GM19240 (cell line): Measurements from ENCODE around the gene DHDH.
"Not testable (repeated sequence)": the region's sequence is repeated elsewhere in the genome, so short reads cannot be mapped to it uniquely, and the experiment has no call there.

ENCODE experiments used
- DNase-seq: peaks from one replicate; pipeline ENCODE4 v3.0.0; 2011; ENCODE audit warnings: low spot score; ENCODE audit not compliant: insufficient read length

DHDH gene

GRCh38 chr19:48915757-48916156 is 17.7 kb upstream of the DHDH start:
- no peak for DNase-seq

DNA sequence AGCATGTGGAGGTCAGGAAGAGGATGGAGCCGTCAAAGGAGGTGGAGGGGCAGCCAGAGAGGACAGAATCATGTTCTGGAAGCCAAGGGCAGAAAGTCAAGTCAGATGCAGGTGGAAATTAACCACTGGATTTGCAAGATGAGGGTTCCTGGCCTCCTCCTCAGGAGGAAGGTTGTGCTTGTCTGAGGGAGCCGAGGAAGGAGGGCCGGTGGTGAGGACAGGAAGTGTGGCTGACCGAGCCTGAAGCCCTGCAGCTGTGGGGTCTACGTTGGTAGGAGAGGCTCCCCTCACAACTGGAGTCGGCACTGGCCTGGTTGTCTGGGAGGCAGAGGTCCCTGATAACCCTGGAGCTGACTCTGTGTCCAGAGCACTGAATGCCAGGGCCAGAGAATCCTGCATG is 15.4 kb upstream of the DHDH start:
- DNase-seq, result no peak

DNA sequence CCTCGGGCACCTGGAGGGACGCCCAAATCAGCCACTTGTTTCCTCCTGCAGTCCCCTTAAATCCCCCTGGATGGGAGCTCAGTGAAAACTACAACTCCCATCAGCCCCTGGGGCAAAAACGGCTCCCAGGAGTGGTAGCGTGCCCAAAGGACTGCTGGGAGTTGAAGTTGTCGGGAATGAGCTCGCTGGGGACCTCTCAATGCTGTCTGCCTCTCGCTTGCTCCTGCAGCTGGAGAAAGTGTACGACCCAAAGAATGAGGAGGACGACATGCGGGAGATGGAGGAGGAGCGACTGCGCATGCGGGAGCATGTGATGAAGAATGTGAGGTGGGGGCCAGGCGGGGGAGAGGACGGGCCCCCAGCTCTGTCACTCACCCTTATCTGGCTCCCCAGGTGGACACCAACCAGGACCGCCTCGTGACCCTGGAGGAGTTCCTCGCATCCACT is 14.7 kb upstream of the DHDH start:
- DNase-seq, result no peak

DNA sequence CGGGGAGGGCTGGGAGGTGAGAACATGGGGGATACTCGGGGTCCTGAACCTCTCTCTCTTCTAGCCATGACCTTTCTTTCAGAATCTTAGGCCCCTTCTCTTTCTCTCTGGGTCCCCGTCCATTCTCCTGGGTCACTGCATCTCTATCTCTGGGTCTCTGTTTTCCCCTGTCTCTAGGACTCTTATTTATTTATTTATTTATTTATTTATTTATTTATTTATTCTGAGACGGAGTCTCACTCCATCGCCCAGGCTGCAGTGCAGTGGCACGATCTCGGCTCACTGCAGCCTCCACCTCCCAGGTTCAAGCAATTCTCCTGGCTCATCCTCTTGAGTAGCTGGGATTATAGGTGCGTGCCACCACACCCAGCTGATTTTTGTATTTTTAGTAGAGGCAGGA is 14.2 kb upstream of the DHDH start:
- not testable (repeated sequence) for DNase-seq

- no peak for DNase-seq
These were observed 12.6 kb upstream of the DHDH start for GRCh38 chr19:48920949-48921348.

GRCh38 chr19:48921721-48922500 is 11.6 kb upstream of the DHDH start:
- no peak for DNase-seq

DNA sequence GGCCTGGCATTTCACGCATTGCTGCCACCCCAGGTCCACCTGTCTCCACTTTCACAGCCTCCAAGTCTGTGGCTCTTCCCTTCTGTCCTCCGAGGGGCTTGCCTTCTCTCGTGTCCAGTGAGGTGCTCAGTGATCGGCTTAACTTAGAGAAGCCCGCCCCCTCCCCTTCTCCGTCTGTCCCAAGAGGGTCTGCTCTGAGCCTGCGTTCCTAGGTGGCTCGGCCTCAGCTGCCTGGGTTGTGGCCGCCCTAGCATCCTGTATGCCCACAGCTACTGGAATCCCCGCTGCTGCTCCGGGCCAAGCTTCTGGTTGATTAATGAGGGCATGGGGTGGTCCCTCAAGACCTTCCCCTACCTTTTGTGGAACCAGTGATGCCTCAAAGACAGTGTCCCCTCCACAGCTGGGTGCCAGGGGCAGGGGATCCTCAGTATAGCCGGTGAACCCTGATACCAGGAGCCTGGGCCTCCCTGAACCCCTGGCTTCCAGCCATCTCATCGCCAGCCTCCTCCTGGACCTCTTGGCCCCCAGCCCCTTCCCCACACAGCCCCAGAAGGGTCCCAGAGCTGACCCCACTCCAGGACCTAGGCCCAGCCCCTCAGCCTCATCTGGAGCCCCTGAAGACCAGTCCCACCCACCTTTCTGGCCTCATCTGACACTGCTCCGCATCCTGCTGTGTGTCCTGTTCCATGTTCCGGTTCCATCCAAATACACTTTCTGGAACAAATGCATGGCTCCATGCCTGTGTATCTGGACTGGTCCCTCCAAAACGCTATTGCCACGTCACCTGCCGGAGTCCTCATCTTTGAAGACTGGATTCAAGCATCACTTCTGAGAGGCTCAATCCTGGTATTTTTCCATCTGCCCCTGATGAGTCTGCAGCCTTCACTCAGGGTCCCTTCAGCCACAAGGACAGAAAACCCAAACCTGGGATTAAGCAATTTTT is 10.7 kb upstream of the DHDH start:
- no peak for DNase-seq

GRCh38 chr19:48925240-48925843 is 8.2 kb upstream of the DHDH start:
- no peak for DNase-seq

GRCh38 chr19:48925890-48926289 is 7.6 kb upstream of the DHDH start:
- not testable (repeated sequence) for DNase-seq

DNA sequence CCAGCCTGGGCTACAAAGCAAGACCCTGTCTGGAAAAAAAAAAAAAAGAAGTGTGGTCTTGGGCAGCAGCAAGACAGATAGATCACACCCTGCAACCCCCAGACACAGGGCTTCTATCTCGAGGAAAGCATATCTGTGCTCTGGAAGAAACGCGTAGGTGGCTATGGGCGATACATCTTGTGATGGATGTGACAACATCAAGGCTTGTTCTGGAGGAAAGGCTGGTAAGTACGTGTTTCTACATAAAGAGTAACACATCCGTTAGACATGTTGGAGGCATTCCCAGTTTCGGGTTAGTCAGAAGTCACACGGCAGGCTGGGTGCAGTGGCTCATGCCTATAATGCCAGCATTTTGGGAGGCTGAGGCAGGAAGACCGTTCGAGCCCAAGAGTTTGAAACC is 6.6 kb upstream of the DHDH start:
- no peak for DNase-seq

- not testable (repeated sequence) for DNase-seq
These were observed 5.8 kb upstream of the DHDH start for GRCh38 chr19:48927692-48928091.

GRCh38 chr19:48928164-48929025 is 5.1 kb upstream of the DHDH start:
- DNase-seq, result no peak

DNA sequence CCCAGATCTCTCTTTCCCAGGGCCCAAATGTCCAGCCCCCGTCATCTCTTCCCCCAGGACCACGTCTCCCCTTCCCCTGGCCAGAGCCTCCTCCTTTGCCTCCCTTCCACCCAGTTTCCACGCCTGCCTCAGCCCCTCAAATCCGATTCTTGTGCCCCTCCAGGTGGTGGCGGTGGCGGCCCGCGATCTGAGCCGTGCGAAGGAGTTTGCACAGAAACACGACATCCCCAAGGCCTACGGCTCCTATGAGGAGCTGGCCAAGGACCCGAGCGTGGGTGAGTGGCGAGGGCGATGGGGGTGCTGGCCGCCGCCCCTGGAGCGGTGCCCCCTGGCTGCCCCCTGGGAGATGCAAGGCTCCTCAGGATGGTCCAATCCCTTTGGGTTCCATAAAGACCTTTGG is 1.3 kb downstream of the DHDH start:
- DNase-seq, result no peak

DNA sequence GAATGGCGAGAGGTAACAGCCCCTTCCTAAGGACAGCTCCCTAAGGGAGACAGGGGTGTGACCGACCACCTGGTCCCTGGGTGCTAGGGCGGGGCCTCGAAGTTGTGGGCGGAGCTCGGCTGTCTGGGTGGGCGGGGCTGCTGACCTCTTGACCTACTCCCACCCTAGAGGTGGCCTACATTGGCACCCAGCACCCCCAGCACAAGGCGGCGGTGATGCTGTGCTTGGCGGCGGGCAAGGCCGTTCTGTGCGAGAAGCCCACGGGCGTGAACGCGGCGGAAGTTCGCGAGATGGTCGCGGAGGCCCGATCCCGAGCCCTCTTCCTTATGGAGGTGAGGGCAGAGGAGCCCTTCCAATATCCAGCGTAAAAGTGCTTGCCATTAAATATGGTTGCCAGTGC is 2.4 kb downstream of the DHDH start:
- DNase-seq, result no peak

DNA sequence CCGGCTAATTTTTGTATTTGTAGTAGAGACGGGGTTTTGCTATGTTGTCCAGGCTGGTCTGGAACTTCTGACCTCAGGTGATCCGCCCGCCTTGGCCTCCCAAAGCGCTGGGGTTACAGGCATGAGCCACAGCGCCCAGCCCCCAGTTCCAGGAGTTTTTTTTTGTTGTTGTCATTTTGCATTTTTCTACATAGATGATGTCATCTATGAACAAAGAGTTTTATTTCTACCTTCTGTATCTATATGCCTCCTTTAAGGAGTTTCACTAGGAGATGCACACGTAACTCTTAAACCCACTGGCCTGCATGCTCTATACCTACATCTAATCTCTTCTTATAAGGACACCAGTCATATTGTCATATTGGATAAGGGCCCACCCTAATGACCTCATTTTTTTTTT is 4.8 kb downstream of the DHDH start:
- no peak for DNase-seq

GRCh38 chr19:48940902-48941301 is 7.4 kb downstream of the DHDH start:
- DNase-seq, result no peak

- DNase-seq, result no peak
These were observed 9.6 kb downstream of the DHDH start for GRCh38 chr19:48943081-48943480.

DNA sequence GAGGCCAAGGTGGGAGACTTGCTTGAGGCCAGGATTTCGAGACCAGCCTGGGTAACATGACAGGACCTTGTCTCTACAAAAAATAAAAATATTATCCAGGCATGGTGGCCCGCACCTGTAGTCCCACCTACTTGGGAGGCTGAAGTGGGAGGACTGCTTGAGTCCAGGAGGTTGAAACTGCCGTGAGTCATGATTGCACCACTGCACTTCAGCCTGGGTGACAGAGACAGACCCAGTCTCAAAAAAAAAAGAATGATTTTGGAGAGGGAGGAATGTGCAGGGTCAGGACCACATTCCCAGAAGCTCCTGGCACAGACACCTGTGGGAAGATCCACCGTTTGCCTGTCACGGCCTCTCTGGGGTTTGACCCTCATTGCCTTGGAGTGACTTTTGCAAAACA is 11.9 kb downstream of the DHDH start:
- no peak for DNase-seq

- no peak for DNase-seq
These were observed 12.3 kb downstream of the DHDH start for GRCh38 chr19:48945817-48946216.

- DNase-seq, result no peak
These were observed 13.2 kb downstream of the DHDH start for GRCh38 chr19:48946463-48947257.

DNA sequence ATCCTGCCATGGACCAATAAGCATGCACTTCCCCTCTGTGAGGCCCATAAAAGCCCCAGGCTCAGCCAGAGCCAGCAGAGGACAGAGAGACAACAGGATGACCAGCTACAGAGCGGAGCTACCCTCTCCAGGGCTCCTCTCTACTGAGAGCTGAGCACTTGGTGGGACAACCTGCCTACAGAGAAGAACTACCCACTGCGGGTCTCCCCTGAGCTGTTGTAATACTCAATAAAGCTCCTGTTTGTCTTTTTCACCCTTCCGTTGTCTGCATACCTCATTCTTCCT is 13.7 kb downstream of the DHDH start:
- no peak for DNase-seq
